HL-60 (cell line): Measurements from ENCODE around the gene IRX2.

Experiments used
- DNase-seq, 2 experiments: peaks; one replicate each; pipeline ENCODE4 v3.0.0-alpha.2; 2010 to 2020; ENCODE audit warnings: low read depth in 1 of 2, low spot score in 1 of 2
- H3K27ac ChIP-seq: fragments of 250-450 bp; sonication (Bioruptor Pico); replicated peaks from 2 replicates; pipeline ENCODE4 v1.5.1; 2020; ENCODE audit warnings: mild to moderate bottlenecking, moderate library complexity
- H3K27me3 ChIP-seq: fragments of 250-450 bp; sonication (Bioruptor Pico); 2 replicates; pipeline ENCODE4 v1.5.1; 2021; ENCODE audit warnings: mild to moderate bottlenecking, moderate library complexity; ENCODE audit not compliant: insufficient read depth, poor library complexity, severe bottlenecking
- H3K4me3 ChIP-seq: replicated peaks from 2 replicates; pipeline ENCODE4 v1.5.1; 2011; ENCODE audit warnings: mild to moderate bottlenecking, control low read depth, low read length; ENCODE audit not compliant: insufficient read depth
- GABPA ChIP-seq: IDR thresholded peaks from 2 replicates; pipeline ENCODE4 v1.6.1; 2012; ENCODE audit warnings: low read depth
- POLR2AphosphoS5 ChIP-seq: IDR thresholded peaks from 2 replicates; pipeline ENCODE4 v1.6.1; 2012; ENCODE audit warnings: low read depth
- REST ChIP-seq: IDR thresholded peaks from 2 replicates; pipeline ENCODE4 v1.6.1; 2012; ENCODE audit warnings: low read depth; ENCODE audit not compliant: insufficient replicate concordance
- SPI1 ChIP-seq: IDR thresholded peaks from 2 replicates; pipeline ENCODE4 v1.6.1; 2012; ENCODE audit warnings: low read depth, mild to moderate bottlenecking, borderline replicate concordance
- TF ChIP-seq, protein P1 (sequence below): IDR thresholded peaks from one replicate; pipeline ENCODE4 v1.5.1; 2011; ENCODE audit warnings: low read length, control low read depth, inconsistent platforms; ENCODE audit not compliant: insufficient read depth

Gene IRX2

GRCh38 chr5:2729189-2729588 lies 22.3 kb downstream of the IRX2 start:
- no peak for TF ChIP-seq SPI1
- TF ChIP-seq, protein P1, sequence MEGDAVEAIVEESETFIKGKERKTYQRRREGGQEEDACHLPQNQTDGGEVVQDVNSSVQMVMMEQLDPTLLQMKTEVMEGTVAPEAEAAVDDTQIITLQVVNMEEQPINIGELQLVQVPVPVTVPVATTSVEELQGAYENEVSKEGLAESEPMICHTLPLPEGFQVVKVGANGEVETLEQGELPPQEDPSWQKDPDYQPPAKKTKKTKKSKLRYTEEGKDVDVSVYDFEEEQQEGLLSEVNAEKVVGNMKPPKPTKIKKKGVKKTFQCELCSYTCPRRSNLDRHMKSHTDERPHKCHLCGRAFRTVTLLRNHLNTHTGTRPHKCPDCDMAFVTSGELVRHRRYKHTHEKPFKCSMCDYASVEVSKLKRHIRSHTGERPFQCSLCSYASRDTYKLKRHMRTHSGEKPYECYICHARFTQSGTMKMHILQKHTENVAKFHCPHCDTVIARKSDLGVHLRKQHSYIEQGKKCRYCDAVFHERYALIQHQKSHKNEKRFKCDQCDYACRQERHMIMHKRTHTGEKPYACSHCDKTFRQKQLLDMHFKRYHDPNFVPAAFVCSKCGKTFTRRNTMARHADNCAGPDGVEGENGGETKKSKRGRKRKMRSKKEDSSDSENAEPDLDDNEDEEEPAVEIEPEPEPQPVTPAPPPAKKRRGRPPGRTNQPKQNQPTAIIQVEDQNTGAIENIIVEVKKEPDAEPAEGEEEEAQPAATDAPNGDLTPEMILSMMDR: no peak
- TF ChIP-seq REST: no peak
- no peak for TF ChIP-seq GABPA
- TF ChIP-seq POLR2AphosphoS5: no peak
- no peak for DNase-seq
- Histone ChIP-seq H3K4me3 (no peak overlapping the region), H3K27ac (no peak overlapping the region), H3K27me3 (no peaks in the 10 kb centered on the region)

- no peak overlapping the region for H3K4me3 ChIP-seq
- TF ChIP-seq GABPA (no peak), REST (no peak), POLR2AphosphoS5 (no peak), SPI1 (no peak)
- TF ChIP-seq, protein P1: no peak
- H3K27ac ChIP-seq: no peak overlapping the region
- no peak for DNase-seq
- no peaks in the 10 kb centered on the region for H3K27me3 ChIP-seq
These were observed 23.9 kb downstream of the IRX2 start for GRCh38 chr5:2727550-2727949.

DNA sequence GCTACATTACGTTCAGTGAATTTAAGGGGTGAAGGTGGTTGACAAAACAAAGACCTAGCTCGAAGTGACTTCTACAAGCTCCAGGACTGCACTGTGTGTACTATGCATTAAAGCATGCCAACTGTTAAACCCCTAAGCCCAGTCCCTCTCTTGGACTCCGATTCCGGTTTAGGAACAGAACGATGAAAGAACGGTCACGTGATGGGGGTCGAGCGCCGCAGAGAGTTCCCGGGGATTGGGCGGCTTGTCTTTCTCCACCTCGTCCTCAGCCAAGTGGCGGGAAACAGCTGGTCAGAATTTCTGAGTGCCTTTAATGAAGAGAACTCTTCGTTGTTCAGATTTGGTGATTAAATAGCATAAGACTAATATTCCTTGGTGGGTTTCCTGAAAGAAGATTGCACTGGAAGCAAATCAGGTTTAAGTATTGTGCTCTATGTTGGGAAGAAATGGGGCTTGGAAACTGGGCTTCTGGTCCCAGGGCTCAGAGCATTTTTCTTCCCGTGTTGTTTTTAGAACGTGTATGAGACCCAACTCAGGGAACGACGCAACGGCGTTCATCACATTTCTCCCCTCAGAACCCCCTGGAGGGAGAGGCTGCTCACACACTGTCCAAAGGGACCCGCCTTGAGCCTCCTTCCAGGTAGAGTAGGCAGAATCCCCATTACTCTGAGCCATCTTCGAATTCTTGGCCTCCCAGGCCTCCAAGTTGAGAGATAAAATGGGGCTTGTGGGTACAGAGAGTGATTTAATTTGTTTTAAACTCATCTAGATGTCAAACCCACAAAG lies 25.3 kb downstream of the IRX2 start:
- Histone ChIP-seq H3K27ac (no peak overlapping the region), H3K27me3 (no peaks in the 10 kb centered on the region), H3K4me3 (no peak overlapping the region)
- TF ChIP-seq POLR2AphosphoS5 (no peak), GABPA (no peak), SPI1 (no peak), REST (no peak)
- TF ChIP-seq, protein P1: no peak
- no peak for DNase-seq
